Tibial nerve (tissue), 4 donors: ENCODE measurements around the gene OR1D5. TPM values are rescaled to one million over a fixed set of nuclear protein-coding genes. Genes with fewer than 3 reads are reported as not detected.
"Not testable (repeated sequence)": the region's sequence is repeated elsewhere in the genome, so short reads cannot be mapped to it uniquely, and the experiment has no call there.

Source experiments
- DNase-seq, 2 donors: peaks; one replicate each; pipeline ENCODE4 v3.0.0-alpha.2; 2019; ENCODE audit warnings: low spot score in 2 of 2
- H3K27ac ChIP-seq, 4 donors: fragments of 200-600 bp; sonication (generic) in 3 of 4; one replicate each; pipeline ENCODE4 v1.5.1; 2017 to 2019; ENCODE audit warnings: mild to moderate bottlenecking in 1 of 4
- H3K27me3 ChIP-seq, 2 donors: fragments of 200-600 bp; sonication (generic) in 1 of 2; one replicate each; pipeline versions ENCODE4 v1.5.1 to v1.6.0; 2017 to 2019
- H3K36me3 ChIP-seq, 3 donors: fragments of 200-600 bp; sonication (generic); one replicate each; pipeline ENCODE4 v1.5.1; 2018 to 2019
- H3K4me1 ChIP-seq, 4 donors: fragments of 200-600 bp; sonication (generic) in 3 of 4; one replicate each; pipeline ENCODE4 v1.5.1; 2017 to 2019
- H3K4me3 ChIP-seq, 4 donors: fragments of 200-600 bp; sonication (generic) in 3 of 4; one replicate each; pipeline ENCODE4 v1.5.1; 2017 to 2019; ENCODE audit warnings: mild to moderate bottlenecking in 1 of 4, moderate library complexity in 1 of 4
- H3K9me3 ChIP-seq, 4 donors: fragments of 200-600 bp; sonication (generic) in 3 of 4; one replicate each; pipeline ENCODE4 v1.5.1; 2017 to 2019
- EP300 ChIP-seq, 2 donors: sonication (generic); formaldehyde crosslinking; IDR thresholded peaks; one replicate each; pipeline ENCODE4 v1.6.1; 2017; ENCODE audit warnings: antibody characterized with exemption in 2 of 2, mild to moderate bottlenecking in 1 of 2
- POLR2A ChIP-seq, 2 donors: fragments of 450-650 bp; IDR thresholded peaks; one replicate each; pipeline ENCODE4 v1.6.1; 2017; ENCODE audit warnings: antibody characterized with exemption in 2 of 2, mild to moderate bottlenecking in 2 of 2, moderate library complexity in 2 of 2
- WGBS, 2 donors: methylation state at CpG; one replicate each; pipeline ENCODE4 v1.1.5; 2018; 5-methylcytosine and 5-hydroxymethylcytosine counted together
- total RNA-seq, 4 donors: library from RNA; depleted of rRNA; stranded (reverse); fragments of >200 nt; gene quantifications; one replicate each; pipeline ENCODE4 v1.1.0, GENCODE V29; 2016
- TF ChIP-seq, protein P1 (sequence below), 5 experiments: fragments of 200-600 bp in 3 of 5; fragments of 450-650 bp in 2 of 5; sonication (generic) in 3 of 5; IDR thresholded peaks; one replicate each; pipeline ENCODE4 v1.5.1; 2016 to 2019; ENCODE audit warnings: antibody characterized with exemption in 5 of 5, mild to moderate bottlenecking in 3 of 5, moderate library complexity in 2 of 5

OR1D5 gene, protein sequence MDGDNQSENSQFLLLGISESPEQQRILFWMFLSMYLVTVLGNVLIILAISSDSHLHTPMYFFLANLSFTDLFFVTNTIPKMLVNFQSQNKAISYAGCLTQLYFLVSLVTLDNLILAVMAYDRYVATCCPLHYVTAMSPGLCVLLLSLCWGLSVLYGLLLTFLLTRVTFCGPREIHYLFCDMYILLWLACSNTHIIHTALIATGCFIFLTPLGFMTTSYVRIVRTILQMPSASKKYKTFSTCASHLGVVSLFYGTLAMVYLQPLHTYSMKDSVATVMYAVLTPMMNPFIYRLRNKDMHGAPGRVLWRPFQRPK
- not detected for total RNA-seq

DNA sequence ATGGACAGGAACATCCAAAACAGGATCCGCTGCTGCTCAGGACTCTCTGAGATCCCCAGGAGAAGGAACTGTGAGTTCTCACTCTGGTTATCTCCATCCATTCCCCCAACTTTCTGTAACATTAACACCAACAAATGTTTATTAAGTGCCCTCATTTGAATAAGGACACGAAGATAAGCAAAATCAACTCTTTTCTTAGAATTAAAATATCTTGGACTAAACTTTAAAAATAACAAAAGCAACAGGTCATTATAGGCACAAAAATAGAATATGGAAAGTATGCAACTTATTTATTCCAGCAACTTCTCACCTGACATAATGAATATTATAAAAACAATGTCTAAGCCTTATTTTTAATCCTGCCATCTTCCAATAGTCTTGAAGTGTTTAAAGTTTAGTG, at the start of gene OR1D5:
Gene OR1D5, minus strand, starts transcription at position 101 of the 400 bp plus-strand sequence. Its CDS starts 0 bp downstream, at position 101.
- WGBS, 2 donors = 71 to 78% methylated on average over 1 of the region's 2 CpGs
- not testable (repeated sequence) for H3K4me1 ChIP-seq, H3K9me3 ChIP-seq

DNA sequence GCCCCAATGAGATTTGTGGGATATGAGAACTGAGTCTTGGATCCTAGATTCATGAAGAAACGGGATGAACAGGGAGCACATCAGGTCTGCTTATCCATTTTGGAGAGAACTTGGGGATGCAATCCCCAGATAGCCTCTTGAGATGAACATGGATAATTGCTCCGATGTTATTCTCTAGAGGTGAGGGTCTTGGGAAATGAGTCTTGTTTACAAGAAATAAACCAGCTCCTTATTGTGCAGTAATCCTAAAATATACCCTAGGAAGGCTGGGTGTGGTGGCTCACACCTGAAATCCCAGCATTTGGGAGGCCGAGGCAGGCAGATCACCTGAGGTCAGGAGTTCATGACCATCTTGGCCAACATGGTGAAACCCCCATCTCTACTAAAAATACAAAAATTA, 40.9 kb upstream of the OR1D5 start, which contains the start of gene OR1D2:
Gene OR1D2, minus strand, starts transcription at position 101 of the 400 bp plus-strand sequence. CDS start 11,426 bp downstream, outside the sequence.
- TF ChIP-seq POLR2A (IDR thresholded peaks at IDR 0.05) (no peak), EP300 (IDR thresholded peaks at IDR 0.05) (no peak)
- TF ChIP-seq, protein P1, sequence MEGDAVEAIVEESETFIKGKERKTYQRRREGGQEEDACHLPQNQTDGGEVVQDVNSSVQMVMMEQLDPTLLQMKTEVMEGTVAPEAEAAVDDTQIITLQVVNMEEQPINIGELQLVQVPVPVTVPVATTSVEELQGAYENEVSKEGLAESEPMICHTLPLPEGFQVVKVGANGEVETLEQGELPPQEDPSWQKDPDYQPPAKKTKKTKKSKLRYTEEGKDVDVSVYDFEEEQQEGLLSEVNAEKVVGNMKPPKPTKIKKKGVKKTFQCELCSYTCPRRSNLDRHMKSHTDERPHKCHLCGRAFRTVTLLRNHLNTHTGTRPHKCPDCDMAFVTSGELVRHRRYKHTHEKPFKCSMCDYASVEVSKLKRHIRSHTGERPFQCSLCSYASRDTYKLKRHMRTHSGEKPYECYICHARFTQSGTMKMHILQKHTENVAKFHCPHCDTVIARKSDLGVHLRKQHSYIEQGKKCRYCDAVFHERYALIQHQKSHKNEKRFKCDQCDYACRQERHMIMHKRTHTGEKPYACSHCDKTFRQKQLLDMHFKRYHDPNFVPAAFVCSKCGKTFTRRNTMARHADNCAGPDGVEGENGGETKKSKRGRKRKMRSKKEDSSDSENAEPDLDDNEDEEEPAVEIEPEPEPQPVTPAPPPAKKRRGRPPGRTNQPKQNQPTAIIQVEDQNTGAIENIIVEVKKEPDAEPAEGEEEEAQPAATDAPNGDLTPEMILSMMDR (IDR thresholded peaks at IDR 0.05) = no peak
- 74 to 78% methylated on average over 3 of the region's 3 CpGs for WGBS, 2 donors
- no peak for DNase-seq

More for the DNA sequence above, at the start of gene OR1D5:
- not testable (repeated sequence) for H3K27ac ChIP-seq, DNase-seq, H3K36me3 ChIP-seq, H3K27me3 ChIP-seq, H3K4me3 ChIP-seq

DNA sequence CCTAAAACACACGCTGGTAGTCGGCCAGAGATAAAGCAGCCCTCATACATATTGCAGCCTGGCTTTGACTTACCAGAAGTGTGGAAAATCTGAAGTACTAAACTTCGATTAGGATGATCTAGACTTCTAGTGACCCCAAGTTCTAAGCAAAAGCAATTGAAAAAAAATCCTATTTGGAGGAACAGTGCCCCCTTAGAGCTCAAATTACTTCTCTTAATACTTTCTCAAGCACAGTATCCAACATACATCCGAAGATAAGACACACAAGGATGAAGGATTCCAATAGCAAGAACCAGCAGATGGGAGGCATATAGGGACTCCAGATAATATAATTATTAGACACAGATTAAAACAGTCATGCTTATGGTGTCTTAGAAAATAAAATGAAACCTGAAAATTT, 10.4 kb upstream of the OR1D5 start:
- DNase-seq, H3K27me3 ChIP-seq, H3K9me3 ChIP-seq, H3K4me1 ChIP-seq, H3K4me3 ChIP-seq, H3K36me3 ChIP-seq, H3K27ac ChIP-seq: not testable (repeated sequence)
- WGBS, 2 donors = 46 to 86% methylated on average over 4 of the region's 4 CpGs

More for the DNA sequence above, 40.9 kb upstream of the OR1D5 start, which contains the start of gene OR1D2:
- Histone ChIP-seq H3K36me3 (no peaks in the 10 kb centered on the region), H3K4me3 (no peak within 1 kb of the TSS), H3K27me3 (no peaks in the 10 kb centered on the region), H3K4me1 (no peaks in the 10 kb centered on the region), H3K27ac (no peak within 1 kb of the TSS), H3K9me3 (peaks cover 0 to 44% (median 2%) of the 10 kb centered on the region in 4 donors)

DNA sequence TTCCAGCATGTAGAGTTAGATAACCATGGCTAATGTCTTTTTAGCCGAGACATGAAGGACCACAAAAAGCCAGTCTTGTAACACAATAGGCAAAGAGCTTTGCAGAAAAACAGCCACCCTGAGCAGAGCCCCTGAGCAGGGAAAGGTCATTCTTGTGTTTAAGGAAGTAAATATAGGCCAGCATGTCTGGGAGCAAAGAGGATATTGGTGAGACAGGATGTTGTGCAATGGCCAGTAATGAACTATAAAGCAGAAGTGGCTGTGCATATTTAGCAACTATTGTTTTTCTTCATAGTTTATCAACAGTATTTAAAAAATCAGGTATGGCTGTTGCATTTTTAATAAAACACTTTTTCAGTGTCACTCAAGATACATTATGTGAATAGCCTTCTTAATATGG, 1.8 kb upstream of the OR1D5 start:
- H3K36me3 ChIP-seq, H3K9me3 ChIP-seq, H3K27ac ChIP-seq, H3K4me1 ChIP-seq, H3K4me3 ChIP-seq, H3K27me3 ChIP-seq, DNase-seq: not testable (repeated sequence)
- WGBS, 2 donors = 20 to 38% methylated on average over 1 of the region's 1 CpG

DNA sequence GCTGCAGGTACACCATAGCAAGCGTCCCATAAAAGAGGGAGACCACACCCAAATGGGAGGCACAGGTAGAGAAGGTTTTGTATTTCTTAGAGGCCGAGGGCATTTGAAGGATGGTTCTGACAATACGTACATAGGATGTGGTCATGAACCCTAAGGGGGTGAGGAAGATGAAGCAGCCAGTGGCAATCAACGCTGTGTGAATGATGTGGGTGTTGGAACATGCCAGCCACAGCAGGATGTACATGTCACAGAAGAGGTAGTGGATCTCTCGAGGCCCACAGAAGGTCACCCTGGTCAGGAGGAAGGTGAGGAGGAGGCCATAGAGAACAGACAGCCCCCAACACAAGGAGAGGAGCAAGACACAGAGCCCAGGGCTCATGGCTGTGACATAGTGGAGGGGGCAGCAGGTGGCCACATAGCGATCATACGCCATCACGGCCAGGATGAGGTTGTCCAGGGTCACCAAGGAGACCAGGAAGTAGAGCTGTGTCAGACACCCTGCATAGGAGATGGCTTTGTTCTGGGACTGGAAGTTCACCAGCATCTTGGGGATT, 506 bp downstream of the OR1D5 start:
- H3K36me3 ChIP-seq, H3K9me3 ChIP-seq, H3K27me3 ChIP-seq, H3K4me3 ChIP-seq, H3K27ac ChIP-seq, DNase-seq, H3K4me1 ChIP-seq: not testable (repeated sequence)
- 81 to 84% methylated on average over 8 of the region's 8 CpGs for WGBS, 2 donors

DNA sequence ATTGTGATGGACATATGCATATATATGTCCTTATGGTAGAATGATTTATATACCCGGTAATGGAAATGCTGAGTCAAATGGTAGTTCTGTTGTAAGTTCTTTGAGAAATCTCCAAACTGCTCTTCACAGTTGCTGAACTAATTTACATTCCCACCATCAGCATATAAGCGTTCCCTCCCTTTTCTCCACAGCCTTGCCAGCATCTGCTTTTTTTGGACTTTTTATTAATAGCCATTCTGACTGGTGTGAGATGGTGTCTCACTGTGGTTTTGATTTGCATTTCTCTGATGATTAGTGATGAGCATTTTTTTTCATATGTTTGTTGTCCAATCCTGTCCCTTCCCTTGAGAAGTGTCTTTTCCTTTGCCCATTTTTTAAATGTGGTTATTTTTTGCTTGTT, 8.5 kb downstream of the OR1D5 start:
- WGBS, 2 donors = 100% methylated on average over 1 of the region's 2 CpGs
- not testable (repeated sequence) for H3K4me1 ChIP-seq, H3K4me3 ChIP-seq, DNase-seq, H3K9me3 ChIP-seq, H3K27me3 ChIP-seq, H3K27ac ChIP-seq, H3K36me3 ChIP-seq

DNA sequence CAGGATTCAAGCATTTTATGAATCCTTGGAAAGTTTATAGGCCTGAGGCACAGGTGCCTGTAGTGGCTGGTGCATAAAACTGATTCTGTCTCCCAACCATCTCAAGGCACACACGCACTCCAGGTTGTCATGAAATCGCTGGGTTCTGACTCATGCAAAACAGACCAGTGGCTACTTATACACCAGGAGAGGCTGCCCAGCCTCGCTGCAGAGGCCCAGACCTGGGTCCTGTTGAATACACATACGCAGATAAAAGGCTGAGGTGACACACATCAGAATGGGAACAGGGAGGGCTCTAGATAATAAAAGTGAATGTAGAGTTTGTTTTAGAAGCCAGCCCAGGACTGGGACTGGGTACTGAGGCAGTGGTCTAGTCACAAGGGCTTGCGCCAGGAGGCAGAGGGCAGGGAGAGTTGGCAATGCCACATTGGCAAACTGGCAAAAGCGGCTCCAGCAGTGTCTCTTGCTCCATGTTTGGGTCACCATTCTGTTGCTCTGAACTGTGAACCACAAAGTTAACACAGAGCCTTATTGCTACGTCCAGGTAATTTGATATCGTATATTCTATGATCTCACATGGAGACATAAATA, 13.6 kb downstream of the OR1D5 start:
- no peak overlapping the region for H3K27ac ChIP-seq
- H3K27me3 ChIP-seq = no peaks in the 10 kb centered on the region
- 88 to 90% methylated on average over 8 of the region's 8 CpGs for WGBS, 2 donors
- peak overlapping the region in 2 of 4 donors; percentile 59 to 62 for H3K4me3 ChIP-seq
- DNase-seq = no peak
- no peaks in the 10 kb centered on the region for H3K9me3 ChIP-seq
- TF ChIP-seq POLR2A (IDR thresholded peaks at IDR 0.05) = no peak
- TF ChIP-seq EP300 (IDR thresholded peaks at IDR 0.05) = no peak
- TF ChIP-seq, protein P1 (IDR thresholded peaks at IDR 0.05) = no peak
- H3K36me3 ChIP-seq = no peaks in the 10 kb centered on the region
- H3K4me1 ChIP-seq = peaks cover 0 to 12% (median 4%) of the 10 kb centered on the region in 4 donors
